ENCODE data around the gene LAPTM5.

DNA sequence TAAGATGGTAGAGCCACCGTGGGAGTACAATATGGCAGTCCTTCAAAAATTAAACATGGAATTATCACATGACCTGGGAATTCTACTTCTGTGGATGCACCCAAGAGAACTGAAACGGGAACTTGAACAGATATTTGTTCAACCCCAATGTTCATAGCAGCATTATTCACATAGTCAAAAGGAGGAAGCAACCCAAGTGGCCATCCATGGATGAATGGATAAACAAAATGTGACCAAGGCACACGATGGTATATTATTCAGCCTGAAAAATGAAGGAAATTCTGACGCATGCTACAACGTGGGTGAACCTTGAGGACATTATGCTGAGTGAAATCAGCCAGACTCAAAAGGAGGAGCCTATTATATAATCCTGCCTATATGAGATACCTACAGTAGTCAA, 22.8 kb upstream of the LAPTM5 start:
- TF ChIP-seq, protein P1, sequence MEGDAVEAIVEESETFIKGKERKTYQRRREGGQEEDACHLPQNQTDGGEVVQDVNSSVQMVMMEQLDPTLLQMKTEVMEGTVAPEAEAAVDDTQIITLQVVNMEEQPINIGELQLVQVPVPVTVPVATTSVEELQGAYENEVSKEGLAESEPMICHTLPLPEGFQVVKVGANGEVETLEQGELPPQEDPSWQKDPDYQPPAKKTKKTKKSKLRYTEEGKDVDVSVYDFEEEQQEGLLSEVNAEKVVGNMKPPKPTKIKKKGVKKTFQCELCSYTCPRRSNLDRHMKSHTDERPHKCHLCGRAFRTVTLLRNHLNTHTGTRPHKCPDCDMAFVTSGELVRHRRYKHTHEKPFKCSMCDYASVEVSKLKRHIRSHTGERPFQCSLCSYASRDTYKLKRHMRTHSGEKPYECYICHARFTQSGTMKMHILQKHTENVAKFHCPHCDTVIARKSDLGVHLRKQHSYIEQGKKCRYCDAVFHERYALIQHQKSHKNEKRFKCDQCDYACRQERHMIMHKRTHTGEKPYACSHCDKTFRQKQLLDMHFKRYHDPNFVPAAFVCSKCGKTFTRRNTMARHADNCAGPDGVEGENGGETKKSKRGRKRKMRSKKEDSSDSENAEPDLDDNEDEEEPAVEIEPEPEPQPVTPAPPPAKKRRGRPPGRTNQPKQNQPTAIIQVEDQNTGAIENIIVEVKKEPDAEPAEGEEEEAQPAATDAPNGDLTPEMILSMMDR (IDR thresholded peaks at IDR 0.05): no peak
- TF ChIP-seq POLR2A (IDR thresholded peaks at IDR 0.05) (no peak), POLR2AphosphoS5 (IDR thresholded peaks at IDR 0.05; ENCODE audit: insufficient read depth in 1 of 2, low read depth in 1 of 2) (no peak)

Data from vagina (tissue), 2 donors.